Measurements from ENCODE around the gene PACS1.
A peak's percentile ranks its signal among the peaks of the same experiment; 100 is the strongest.

The PACS1 gene

GRCh38 chr11:66268244-66268951 is 198.3 kb downstream of the PACS1 start, which contains the start of gene RAB1B:
TSS of gene RAB1B (plus strand) at chr11:66268639. CDS start at chr11:66268680, 41 bp downstream.
- TF ChIP-seq PKNOX1 (IDR thresholded peaks at IDR 0.05): no peak
- no peak for TF ChIP-seq SP1 (IDR thresholded peaks at IDR 0.05)
- TF ChIP-seq SUZ12 (IDR thresholded peaks at IDR 0.05): no peak
- no peak for TF ChIP-seq L3MBTL2 (conservative IDR thresholded peaks at IDR 0.05)
- TF ChIP-seq CTBP1 (IDR thresholded peaks at IDR 0.05; ENCODE audit: borderline replicate concordance): no peak
- CTCF ChIA-PET: interaction anchor here (0.5 to 1.6 kb wide), 3 partner anchors 14 to 60 kb away, joined by 4 read pairs; no protein-coding TSS in a partner anchor
- peak; percentile 99 for DNase-seq (ENCODE audit: extremely low spot score)
- POLR2A ChIA-PET: interaction anchor here (1.0 to 3.6 kb wide), 10 partner anchors 8 to 149 kb away, joined by 3 to 24 read pairs (median 4); partner anchors contain the start of genes BRMS1, CNIH2 and YIF1A

GRCh38 chr11:66268952-66269905 is 199.2 kb downstream of the PACS1 start:
- ChIA-PET POLR2A (interaction anchor here (1.1 to 3.6 kb wide), 5 partner anchors 8 to 76 kb away, joined by 4 to 24 read pairs (median 15); partner anchors contain the start of genes BRMS1, CNIH2 and YIF1A), CTCF (no interaction called here)
- TF ChIP-seq BHLHE40 (IDR thresholded peaks at IDR 0.05; ENCODE audit: borderline replicate concordance) (no peak), PKNOX1 (IDR thresholded peaks at IDR 0.05) (no peak), ZNF384 (IDR thresholded peaks at IDR 0.05) (no peak), ARNT (IDR thresholded peaks at IDR 0.05) (no peak), L3MBTL2 (conservative IDR thresholded peaks at IDR 0.05) (no peak), SUZ12 (IDR thresholded peaks at IDR 0.05) (no peak), FOXK2 (IDR thresholded peaks at IDR 0.05) (no peak), CTBP1 (IDR thresholded peaks at IDR 0.05; ENCODE audit: borderline replicate concordance) (no peak), HDGF (IDR thresholded peaks at IDR 0.05; ENCODE audit: borderline replicate concordance) (no peak), TARDBP (IDR thresholded peaks at IDR 0.05) (no peak)
- DNase-seq (ENCODE audit: extremely low spot score): peak; percentile 38

GRCh38 chr11:66271816-66272215 is 201.7 kb downstream of the PACS1 start:
- no peak for TF ChIP-seq FOXA1 (IDR thresholded peaks at IDR 0.05)
- no peak for TF ChIP-seq PKNOX1 (IDR thresholded peaks at IDR 0.05)
- TF ChIP-seq SUZ12 (IDR thresholded peaks at IDR 0.05): no peak
- no peak for TF ChIP-seq HDGF (IDR thresholded peaks at IDR 0.05; ENCODE audit: borderline replicate concordance)
- no peak for TF ChIP-seq FOXK2 (IDR thresholded peaks at IDR 0.05)
- TF ChIP-seq FOXM1 (IDR thresholded peaks at IDR 0.05; ENCODE audit: borderline replicate concordance): no peak
- TF ChIP-seq CTBP1 (IDR thresholded peaks at IDR 0.05; ENCODE audit: borderline replicate concordance): no peak
- no peak for TF ChIP-seq SP1 (IDR thresholded peaks at IDR 0.05)
- TF ChIP-seq L3MBTL2 (conservative IDR thresholded peaks at IDR 0.05): no peak
- TF ChIP-seq ELF4 (IDR thresholded peaks at IDR 0.05): no peak
- no peak for TF ChIP-seq ZNF384 (IDR thresholded peaks at IDR 0.05)
- no peak for TF ChIP-seq ARNT (IDR thresholded peaks at IDR 0.05)
- TF ChIP-seq BHLHE40 (IDR thresholded peaks at IDR 0.05; ENCODE audit: borderline replicate concordance): no peak
- no peak for TF ChIP-seq NFRKB (IDR thresholded peaks at IDR 0.05)
- no peak for TF ChIP-seq LEF1 (IDR thresholded peaks at IDR 0.05; ENCODE audit: borderline replicate concordance)
- no peak for TF ChIP-seq TARDBP (IDR thresholded peaks at IDR 0.05)
- no peak for DNase-seq (ENCODE audit: extremely low spot score)
- ChIA-PET CTCF (interaction anchor here (0.6 to 1.1 kb wide), 2 partner anchors 8 to 11 kb away, joined by 4 to 8 read pairs; no protein-coding TSS in a partner anchor), POLR2A (interaction anchor here (1.5 to 2.1 kb wide), 2 partner anchors 10 to 17 kb away, joined by 5 to 11 read pairs; partner anchors contain the start of gene YIF1A)

GRCh38 chr11:66272596-66272995 is 202.5 kb downstream of the PACS1 start:
- ChIA-PET CTCF (interaction anchor here (1.1 kb wide), 1 partner anchor 10 kb away, joined by 4 read pairs; no protein-coding TSS in a partner anchor), POLR2A (interaction anchor here (0.6 to 2.1 kb wide), 3 partner anchors 9 to 17 kb away, joined by 3 to 11 read pairs (median 5); partner anchors contain the start of gene YIF1A)
- TF ChIP-seq ELF4 (IDR thresholded peaks at IDR 0.05) (no peak), FOXM1 (IDR thresholded peaks at IDR 0.05; ENCODE audit: borderline replicate concordance) (no peak), ZNF384 (IDR thresholded peaks at IDR 0.05) (no peak), TARDBP (IDR thresholded peaks at IDR 0.05) (no peak), PKNOX1 (IDR thresholded peaks at IDR 0.05) (no peak), BHLHE40 (IDR thresholded peaks at IDR 0.05; ENCODE audit: borderline replicate concordance) (no peak), NFRKB (IDR thresholded peaks at IDR 0.05) (no peak), FOXA1 (IDR thresholded peaks at IDR 0.05) (no peak), L3MBTL2 (conservative IDR thresholded peaks at IDR 0.05) (no peak), SUZ12 (IDR thresholded peaks at IDR 0.05) (no peak), HDGF (IDR thresholded peaks at IDR 0.05; ENCODE audit: borderline replicate concordance) (no peak), CTBP1 (IDR thresholded peaks at IDR 0.05; ENCODE audit: borderline replicate concordance) (no peak)
- no peak for DNase-seq (ENCODE audit: extremely low spot score)

All from HEK293T (cell line).